SU-DHL-6 (cell line): ENCODE measurements around the gene HS6ST3.

Source experiments
- H2AFZ ChIP-seq: fragments of 200-600 bp; sonication (generic); 2 replicates; pipeline ENCODE4 v1.6.1; 2014; ENCODE audit warnings: low read depth, mild to moderate bottlenecking, moderate library complexity, mixed read lengths, antibody characterized with exemption, low read length; ENCODE audit not compliant: severe bottlenecking
- H3F3A ChIP-seq: fragments of 200-600 bp; shearing (Covaris generic); 2 replicates; pipeline ENCODE4 v1.6.0; 2016; ENCODE audit warnings: antibody characterized with exemption, mild to moderate bottlenecking; ENCODE audit not compliant: insufficient read depth
- H3K27ac ChIP-seq: fragments of 200-600 bp; sonication (generic); 2 replicates; pipeline ENCODE4 v1.5.1; 2016; ENCODE audit warnings: low read depth, mild to moderate bottlenecking, low read length, moderate library complexity, mixed read lengths
- H3K27me3 ChIP-seq: fragments of 200-600 bp; sonication (generic), shearing (Covaris generic); 2 replicates; pipeline ENCODE4 v1.6.0; 2014; ENCODE audit warnings: mild to moderate bottlenecking, low read length
- H3K36me3 ChIP-seq: fragments of 200-600 bp; sonication (generic); 2 replicates; pipeline ENCODE4 v1.6.1; 2014; ENCODE audit warnings: mild to moderate bottlenecking, low read length, mixed read lengths
- H3K4me2 ChIP-seq: fragments of 300-600, 200-600 bp; shearing (Covaris generic), sonication (generic); 2 replicates; pipeline ENCODE4 v1.6.0; 2014; ENCODE audit warnings: low read length, low read depth, mild to moderate bottlenecking; ENCODE audit not compliant: poor library complexity, severe bottlenecking
- H3K4me3 ChIP-seq: fragments of 200-600 bp; sonication (generic); 2 replicates; pipeline ENCODE4 v1.5.1; 2014; ENCODE audit warnings: antibody characterized with exemption, low read length, mild to moderate bottlenecking, mixed read lengths; ENCODE audit not compliant: insufficient read depth, poor library complexity, severe bottlenecking
- H3K79me2 ChIP-seq: fragments of 200-600 bp; sonication (generic); 2 replicates; pipeline ENCODE4 v1.6.1; 2014; ENCODE audit warnings: mild to moderate bottlenecking, low read length, moderate library complexity; ENCODE audit not compliant: insufficient read depth
- H3K9ac ChIP-seq: fragments of 200-600 bp; sonication (generic); 2 replicates; pipeline ENCODE4 v1.7.0; 2014; ENCODE audit warnings: mild to moderate bottlenecking, low read length
- H3K9me2 ChIP-seq: fragments of 200-600 bp; sonication (generic); replicated peaks from 2 replicates; pipeline ENCODE4 v1.6.1; 2014; ENCODE audit warnings: low read length; ENCODE audit not compliant: insufficient read depth
- H3K9me3 ChIP-seq: fragments of 200-600 bp; sonication (generic); 2 replicates; pipeline ENCODE4 v1.6.1; 2014; ENCODE audit warnings: low read length, mixed read lengths; ENCODE audit not compliant: insufficient read depth
- H4K20me1 ChIP-seq: fragments of 200-600 bp; sonication (generic); 2 replicates; pipeline ENCODE4 v1.6.1; 2014; ENCODE audit warnings: low read depth, mild to moderate bottlenecking, antibody characterized with exemption, low read length, moderate library complexity, mixed read lengths
- CTCF ChIP-seq: fragments of 200-600 bp; sonication (generic); IDR thresholded peaks from one replicate; pipeline ENCODE4 v1.5.1; 2017; ENCODE audit warnings: antibody characterized with exemption, mild to moderate bottlenecking, low read length, moderate library complexity; ENCODE audit not compliant: insufficient read depth, poor library complexity, severe bottlenecking
- EZH2phosphoT487 ChIP-seq: fragments of 200-600 bp; sonication (generic), shearing (Covaris generic); conservative IDR thresholded peaks from 2 replicates; pipeline ENCODE4 v1.6.1; 2018; ENCODE audit warnings: mild to moderate bottlenecking, antibody characterized with exemption, low read length, moderate library complexity, mixed read lengths

HS6ST3 gene

GRCh38 chr13:96450326-96451020 lies 360.6 kb downstream of the HS6ST3 start:
- H3K79me2 ChIP-seq, result no peaks in the 10 kb centered on the region
- no peaks in the 10 kb centered on the region for H3K36me3 ChIP-seq
- H2AFZ ChIP-seq, result no peak overlapping the region
- TF ChIP-seq EZH2phosphoT487 (no peak), CTCF (no peak)
- H4K20me1 ChIP-seq, result no peaks in the 10 kb centered on the region
- H3K27ac ChIP-seq, result no peak overlapping the region
- H3K9me2 ChIP-seq, result no peaks in the 10 kb centered on the region
- no peaks in the 10 kb centered on the region for H3K9me3 ChIP-seq
- H3K9ac ChIP-seq, result no peak overlapping the region
- H3F3A ChIP-seq, result no peaks in the 10 kb centered on the region
- no peak overlapping the region for H3K4me2 ChIP-seq
- no peaks in the 10 kb centered on the region for H3K27me3 ChIP-seq
- H3K4me3 ChIP-seq, result no peak overlapping the region

GRCh38 chr13:96454466-96454865 lies 364.6 kb downstream of the HS6ST3 start:
- H3F3A ChIP-seq, result no peaks in the 10 kb centered on the region
- TF ChIP-seq EZH2phosphoT487 (no peak), CTCF (no peak)

GRCh38 chr13:96460609-96461008 lies 370.7 kb downstream of the HS6ST3 start:
- no peak overlapping the region for H3K9ac ChIP-seq
- no peaks in the 10 kb centered on the region for H4K20me1 ChIP-seq
- H3K79me2 ChIP-seq, result no peaks in the 10 kb centered on the region
- no peaks in the 10 kb centered on the region for H3F3A ChIP-seq
- no peaks in the 10 kb centered on the region for H3K9me3 ChIP-seq
- TF ChIP-seq EZH2phosphoT487 (no peak), CTCF (no peak)
- H3K27me3 ChIP-seq, result no peaks in the 10 kb centered on the region
- H3K27ac ChIP-seq, result no peak overlapping the region
- H3K36me3 ChIP-seq, result no peaks in the 10 kb centered on the region
- no peak overlapping the region for H2AFZ ChIP-seq
- H3K4me2 ChIP-seq, result no peak overlapping the region
- H3K9me2 ChIP-seq, result 0 out of 2 replicates have a peak, but pooled peaks cover 4% of the 10 kb centered on the region
- H3K4me3 ChIP-seq, result no peak overlapping the region

More at GRCh38 chr13:96454466-96454865, 364.6 kb downstream of the HS6ST3 start:
- Histone ChIP-seq H3K4me3 (no peak overlapping the region), H3K79me2 (no peaks in the 10 kb centered on the region), H3K9me3 (no peaks in the 10 kb centered on the region), H3K9me2 (no peaks in the 10 kb centered on the region), H3K9ac (no peak overlapping the region), H4K20me1 (no peaks in the 10 kb centered on the region), H3K27ac (no peak overlapping the region), H2AFZ (no peak overlapping the region), H3K27me3 (no peaks in the 10 kb centered on the region), H3K36me3 (no peaks in the 10 kb centered on the region), H3K4me2 (no peak overlapping the region)
